ENCODE results near the gene MAPKAP1.

MAPKAP1 gene

GRCh38 chr9:125558453-125559092, 148.4 kb downstream of the MAPKAP1 start:
- peak; percentile 62 to 67 for DNase-seq

DNA sequence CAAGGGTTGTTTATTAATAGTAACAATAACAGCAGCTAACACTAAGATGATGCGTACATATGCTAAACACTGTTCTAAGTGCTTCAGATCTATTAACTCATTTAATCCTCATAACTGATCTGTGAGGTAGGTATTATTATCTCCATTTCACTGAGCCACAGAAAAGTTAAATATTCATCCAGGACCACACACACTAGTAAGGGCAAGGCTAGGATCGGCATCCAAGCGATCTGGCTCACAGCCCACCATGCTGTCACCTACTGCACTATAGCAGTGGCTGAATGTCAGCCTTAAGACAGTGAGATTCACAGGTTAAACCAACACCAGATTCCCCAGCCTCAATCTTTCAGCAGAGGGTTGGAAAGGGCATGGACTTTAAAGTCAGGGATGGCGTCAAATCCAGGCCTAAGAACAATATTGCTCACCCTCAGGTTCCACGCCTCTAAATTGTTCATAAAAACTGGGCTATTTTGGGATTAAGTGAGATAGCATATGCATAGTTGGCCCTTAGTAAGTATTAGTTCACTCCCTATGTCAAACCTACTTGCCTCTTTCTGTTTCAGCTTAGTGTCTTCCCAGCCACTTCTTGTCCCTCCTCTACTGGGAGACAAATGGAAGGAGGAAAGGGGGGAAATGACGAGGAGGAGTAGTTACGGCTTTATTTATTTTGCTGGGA, 150.8 kb downstream of the MAPKAP1 start:
- DNase-seq, result no peak

GRCh38 chr9:125554726-125555125, 152.3 kb downstream of the MAPKAP1 start:
- DNase-seq, result no peak

GRCh38 chr9:125551781-125552180, 155.2 kb downstream of the MAPKAP1 start:
- no peak for DNase-seq

DNA sequence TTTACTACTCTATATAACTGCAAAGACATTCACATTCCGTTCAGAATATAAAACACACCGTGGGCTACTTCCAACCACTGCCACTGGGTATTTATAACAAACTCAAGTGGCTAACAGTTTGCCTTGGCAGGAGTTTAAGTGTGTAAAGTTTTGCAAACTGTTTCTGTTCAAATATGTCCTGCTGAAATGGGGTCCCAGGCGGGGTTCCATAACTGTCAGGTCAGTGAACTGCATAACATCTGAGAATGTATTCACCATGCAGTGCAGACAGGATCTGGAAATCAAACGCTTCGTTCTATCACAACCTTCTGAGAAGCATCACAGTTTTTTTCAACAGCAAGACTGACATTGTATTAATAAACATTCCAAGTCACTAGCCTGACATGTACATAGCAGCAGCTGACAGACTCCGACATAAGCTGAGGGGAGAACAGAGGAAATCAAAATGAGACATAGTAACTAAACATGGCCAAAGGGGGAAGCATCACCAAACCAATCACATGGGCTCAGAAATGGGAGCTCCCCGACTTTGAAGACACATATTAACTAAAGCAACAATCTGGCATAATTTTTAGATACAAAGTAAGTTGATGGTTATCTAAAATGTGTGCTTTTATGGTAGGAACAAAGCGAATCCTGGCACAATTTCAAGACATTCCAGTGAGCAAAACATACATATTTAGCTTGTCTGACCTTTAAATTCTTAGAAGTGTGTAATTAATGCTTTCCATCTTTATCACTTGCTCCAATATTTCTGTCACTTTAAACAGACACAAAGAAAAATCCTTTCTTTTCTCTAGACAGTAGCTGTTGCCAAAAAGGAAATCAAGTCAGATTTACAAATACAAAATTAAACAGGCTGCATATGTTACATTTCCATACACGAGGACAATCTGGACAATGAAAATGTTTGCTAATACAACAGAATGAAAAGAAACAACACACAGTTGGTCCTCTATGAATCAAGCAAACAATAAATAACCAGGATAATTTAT, 156.8 kb downstream of the MAPKAP1 start:
- no peak for DNase-seq

- no peak for DNase-seq
Measured at GRCh38 chr9:125549465-125549871, 157.5 kb downstream of the MAPKAP1 start.

DNA sequence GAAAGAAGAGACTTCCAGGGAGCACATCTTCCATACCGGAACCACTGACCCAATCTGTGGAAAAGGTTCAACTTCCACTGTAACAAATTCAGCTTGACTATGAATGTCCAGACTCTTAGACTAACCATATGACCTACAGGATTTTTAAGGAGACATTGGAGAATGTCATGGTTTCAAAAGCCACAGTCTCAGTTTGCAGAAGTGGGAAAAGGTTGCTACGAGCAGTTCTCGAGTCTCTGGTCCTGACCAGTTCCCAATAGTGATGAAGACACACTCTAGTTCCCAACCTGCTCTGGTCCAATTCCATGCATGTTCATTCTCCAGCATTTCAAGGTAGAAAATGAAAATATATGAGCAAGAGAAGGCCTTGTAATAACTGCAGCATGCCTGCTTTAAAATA, 158.0 kb downstream of the MAPKAP1 start:
- no peak for DNase-seq

- DNase-seq, result no peak
Measured at GRCh38 chr9:125548141-125548540, 158.9 kb downstream of the MAPKAP1 start.

DNA sequence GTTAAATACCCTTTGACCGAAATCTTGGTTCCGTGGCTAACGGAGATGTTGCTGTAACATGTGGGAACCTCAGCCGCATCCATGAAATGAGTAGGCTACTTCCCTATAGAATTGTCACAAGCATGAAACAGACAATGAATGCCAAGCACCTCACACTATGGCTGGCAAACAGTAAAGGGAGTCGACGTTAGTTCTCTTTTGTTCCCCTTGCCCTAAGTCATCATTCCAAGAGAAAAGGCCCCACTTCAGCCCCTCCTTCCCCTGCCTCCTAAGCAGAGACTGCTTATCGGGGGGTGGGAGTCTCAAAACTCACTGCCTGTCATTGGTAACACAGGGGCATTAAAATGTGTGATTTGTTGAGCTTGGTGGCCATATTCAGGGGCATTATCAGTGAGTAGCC, 159.6 kb downstream of the MAPKAP1 start:
- DNase-seq, result no peak

DNA sequence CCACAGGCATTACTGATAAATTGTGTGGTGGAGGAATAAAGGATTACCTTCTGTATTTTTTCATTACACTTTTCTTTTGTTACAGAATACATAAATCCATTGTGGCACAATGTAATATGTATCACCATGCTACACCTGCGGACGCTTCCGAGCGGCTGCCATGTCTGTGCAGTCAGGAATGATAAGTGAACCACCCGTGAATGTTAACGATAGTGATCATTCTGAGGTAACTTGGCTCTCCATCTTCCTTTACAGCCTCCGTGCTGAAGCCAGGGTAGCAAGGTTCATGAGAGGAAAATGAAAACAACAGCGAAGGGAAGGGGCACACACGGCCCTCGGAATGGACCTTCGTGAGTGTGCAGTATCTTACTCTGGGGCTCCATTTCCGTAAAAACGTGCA, 161.2 kb downstream of the MAPKAP1 start:
- no peak for DNase-seq

DNA sequence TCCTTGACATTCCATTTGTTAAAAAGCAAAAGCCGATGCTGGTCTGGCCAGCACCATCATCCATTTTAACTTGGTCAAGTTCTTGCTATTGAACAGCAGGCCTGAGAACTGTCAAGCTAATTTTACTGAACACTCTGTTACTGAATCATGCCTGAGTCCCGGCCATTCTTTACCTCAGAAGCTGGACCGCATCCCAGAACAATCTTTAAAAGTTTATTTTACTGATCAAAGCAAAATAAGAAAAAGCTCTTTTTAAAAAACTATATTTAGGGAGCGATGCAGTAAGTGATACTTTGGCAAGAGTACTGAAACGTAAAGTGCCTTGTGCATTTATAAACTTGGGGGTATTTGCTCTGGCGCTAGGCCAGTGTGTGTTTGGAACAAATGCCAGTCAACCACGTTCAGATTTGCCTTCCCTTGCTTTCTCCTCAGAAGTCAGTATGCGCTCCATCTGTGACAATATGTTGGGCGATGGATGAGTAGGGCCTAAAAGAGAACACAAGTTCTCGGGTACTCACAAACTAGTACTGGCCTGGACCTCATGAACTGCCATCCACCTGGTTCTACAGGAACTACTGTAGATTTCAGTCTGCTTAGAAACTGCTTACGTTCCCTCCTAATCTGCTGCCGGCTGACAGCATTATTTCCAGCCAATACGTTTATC, 161.9 kb downstream of the MAPKAP1 start:
- no peak for DNase-seq

DNA sequence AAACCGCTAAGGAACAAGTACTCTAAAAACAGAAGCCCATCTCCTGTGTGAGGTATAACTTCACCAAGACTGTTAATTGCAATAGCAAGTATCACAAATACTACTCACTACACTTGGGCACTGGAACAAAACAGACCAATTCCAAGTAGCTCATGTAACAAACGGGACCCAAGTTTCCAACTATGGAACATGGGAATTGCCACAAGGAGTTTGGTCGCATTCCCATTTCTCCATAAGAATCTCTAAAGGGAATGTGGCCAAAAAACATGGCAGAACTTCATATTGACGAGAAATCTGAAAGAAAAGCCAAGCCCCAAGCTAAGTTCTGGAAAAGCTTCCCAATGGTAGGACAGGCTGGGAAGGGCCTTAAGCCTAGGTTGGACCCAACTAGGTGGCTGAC, 162.5 kb downstream of the MAPKAP1 start:
- DNase-seq, result no peak

- DNase-seq, result no peak
Measured at GRCh38 chr9:125541840-125542243, 165.2 kb downstream of the MAPKAP1 start.

DNA sequence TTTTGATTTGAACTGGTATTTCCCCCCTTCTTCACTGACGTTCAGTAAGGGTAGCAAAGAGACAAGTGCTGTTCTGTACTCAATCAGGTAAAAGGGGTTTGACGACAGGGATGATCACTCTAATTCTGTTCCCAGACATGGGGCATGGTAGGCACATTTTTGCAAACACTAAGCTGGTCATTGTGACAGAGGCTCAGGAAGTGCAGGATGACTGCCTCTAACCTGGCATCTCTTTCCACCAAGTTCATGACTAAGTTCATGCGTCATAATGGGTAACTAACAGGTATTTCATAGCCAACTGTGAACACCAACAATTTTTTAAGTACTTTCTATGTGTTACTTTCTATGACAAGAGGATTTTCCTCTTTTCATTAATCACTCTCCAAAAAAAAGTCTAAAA, 166.5 kb downstream of the MAPKAP1 start:
- DNase-seq, result no peak

DNA sequence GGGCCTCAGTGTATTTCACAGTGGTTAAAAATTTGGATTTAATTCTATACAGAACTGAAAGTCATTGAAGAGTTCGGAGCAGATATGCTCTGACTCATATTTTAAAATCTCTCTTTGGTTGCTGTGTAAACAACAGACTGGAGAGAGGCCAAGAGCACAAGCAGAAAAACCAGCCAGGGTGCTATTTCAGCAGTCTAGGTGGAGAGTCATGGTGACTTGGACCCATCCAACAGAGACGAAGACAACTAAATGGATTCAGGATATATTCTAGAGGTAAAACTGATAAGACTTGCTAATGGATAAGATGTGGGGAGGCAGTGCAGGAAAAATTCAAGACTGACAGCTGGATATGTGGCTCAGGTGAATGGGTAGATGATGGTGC, 168.9 kb downstream of the MAPKAP1 start:
- DNase-seq, result no peak

GRCh38 chr9:125537442-125538091, 169.4 kb downstream of the MAPKAP1 start:
- no peak for DNase-seq

GRCh38 chr9:125536776-125537175, 170.2 kb downstream of the MAPKAP1 start:
- DNase-seq, result no peak

DNA sequence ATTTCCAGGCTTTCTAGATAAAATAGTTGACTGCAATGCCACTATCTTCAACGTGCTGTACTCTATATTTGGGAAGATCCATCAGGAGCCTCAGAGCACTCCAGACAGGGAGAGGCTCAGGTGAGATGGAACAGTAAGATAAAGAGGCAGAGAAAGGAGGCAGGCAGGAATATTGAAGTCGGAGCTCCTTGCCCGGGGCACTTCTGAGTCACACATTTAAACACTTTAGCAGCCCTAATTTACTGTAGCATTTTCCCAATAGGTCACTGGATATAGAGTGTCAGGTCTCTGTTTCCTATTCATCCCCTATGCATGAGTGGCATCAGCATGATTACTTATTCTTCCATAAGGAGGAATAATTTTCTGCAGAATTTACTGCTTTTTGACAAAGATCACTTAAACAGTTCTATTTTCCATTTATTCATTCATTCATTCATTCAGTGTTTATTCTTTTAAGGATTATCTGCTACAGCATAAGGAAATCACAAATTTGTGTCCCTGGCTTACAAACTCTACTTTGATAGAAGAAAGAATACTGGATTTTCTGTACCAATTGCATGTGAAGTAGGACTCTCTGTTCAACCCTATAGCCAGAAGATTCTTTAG, 170.7 kb downstream of the MAPKAP1 start:
- no peak for DNase-seq

GRCh38 chr9:125534971-125535701, 171.9 kb downstream of the MAPKAP1 start:
- DNase-seq, result no peak

DNA sequence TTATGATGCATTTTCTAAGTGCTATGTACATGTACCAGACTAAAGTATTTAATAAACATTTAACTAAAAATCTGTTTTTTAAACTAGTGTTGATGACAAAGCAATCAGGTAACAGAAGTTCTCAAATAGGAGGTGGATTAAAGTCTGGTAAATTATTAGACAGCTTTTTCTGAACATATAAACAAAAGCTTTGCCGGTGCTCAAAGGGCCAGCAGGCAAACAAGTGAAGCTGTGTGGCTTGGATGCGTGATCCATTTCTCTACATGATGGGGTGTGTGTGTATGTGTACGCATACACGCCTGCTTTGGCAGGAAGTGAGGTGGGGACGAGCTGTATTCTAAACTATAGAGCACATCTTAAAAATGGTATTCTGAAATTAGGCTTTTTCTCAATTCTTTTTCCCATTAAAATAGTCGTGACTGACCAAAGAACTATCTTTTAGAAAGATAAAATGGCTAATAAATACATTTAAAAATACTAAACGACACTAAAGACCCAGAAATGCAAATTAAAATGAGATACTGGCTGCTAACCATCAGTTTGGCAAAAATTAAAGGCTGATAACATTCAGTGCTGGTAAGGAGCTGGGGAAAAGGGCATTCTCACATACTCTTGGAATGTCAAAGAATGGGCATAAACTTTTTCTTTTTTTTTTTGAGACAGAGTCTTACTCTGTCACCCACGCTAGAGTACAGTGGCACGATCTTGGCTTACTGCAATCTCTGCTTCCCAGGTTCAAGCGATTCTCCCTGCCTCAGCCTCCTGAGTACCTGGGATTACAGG, 174.0 kb downstream of the MAPKAP1 start:
- DNase-seq, result no peak

GRCh38 chr9:125532412-125532811, 174.6 kb downstream of the MAPKAP1 start:
- no peak for DNase-seq
